GM18951 (cell line): ENCODE data around the gene TEX36.
"Not testable (repeated sequence)": the region's sequence is repeated elsewhere in the genome, so short reads cannot be mapped to it uniquely, and the experiment has no call there.

ENCODE experiments used
- POLR2A ChIP-seq: IDR thresholded peaks from 4 replicates; pipeline ENCODE4 v1.6.1; 2011; ENCODE audit warnings: mild to moderate bottlenecking; ENCODE audit not compliant: insufficient read length, insufficient read depth; ENCODE audit errors: extremely low read depth
- in situ Hi-C: fragments of 300-500 bp; cut with MboI; formaldehyde crosslinking; loops from one replicate; pipeline ENCODE4 v1.12.0; 2022; ENCODE audit warnings: low sequenced_read_pairs, mixed read lengths, inconsistent platforms; ENCODE audit not compliant: unreplicated experiment

Gene TEX36

GRCh38 chr10:125631806-125632205, 51.2 kb downstream of the TEX36 start:
- no peak for TF ChIP-seq POLR2A
- in situ Hi-C loops = no loop called here

- in situ Hi-C loops = no loop called here
- TF ChIP-seq POLR2A = no peak
Observed at GRCh38 chr10:125629758-125630376, 53.1 kb downstream of the TEX36 start.

- no peak for TF ChIP-seq POLR2A
- in situ Hi-C loops = no loop called here
Observed at GRCh38 chr10:125628104-125629049, 54.6 kb downstream of the TEX36 start.

- in situ Hi-C loops = no loop called here
Observed at GRCh38 chr10:125627646-125628045, 55.3 kb downstream of the TEX36 start.

GRCh38 chr10:125626671-125627070, 56.3 kb downstream of the TEX36 start:
- in situ Hi-C loops = no loop called here
- no peak for TF ChIP-seq POLR2A

More at GRCh38 chr10:125627646-125628045, 55.3 kb downstream of the TEX36 start:
- TF ChIP-seq POLR2A = no peak

GRCh38 chr10:125625586-125625985, 57.4 kb downstream of the TEX36 start:
- no peak for TF ChIP-seq POLR2A
- in situ Hi-C loops = no loop called here

GRCh38 chr10:125624800-125625199, 58.2 kb downstream of the TEX36 start:
- no peak for TF ChIP-seq POLR2A
- in situ Hi-C loops = no loop called here

GRCh38 chr10:125621052-125621451, 61.9 kb downstream of the TEX36 start:
- no peak for TF ChIP-seq POLR2A
- in situ Hi-C loops = no loop called here

GRCh38 chr10:125620401-125620800, 62.6 kb downstream of the TEX36 start:
- TF ChIP-seq POLR2A = no peak
- in situ Hi-C loops = no loop called here

- in situ Hi-C loops = not testable (repeated sequence)
Observed at GRCh38 chr10:125613062-125613461, 69.9 kb downstream of the TEX36 start.

- in situ Hi-C loops = no loop called here
- TF ChIP-seq POLR2A = no peak
Observed at GRCh38 chr10:125611756-125612155, 71.2 kb downstream of the TEX36 start.

- TF ChIP-seq POLR2A = no peak
- in situ Hi-C loops = no loop called here
Observed at GRCh38 chr10:125611216-125611615, 71.7 kb downstream of the TEX36 start.

GRCh38 chr10:125609859-125610258, 73.1 kb downstream of the TEX36 start:
- in situ Hi-C loops = no loop called here
- TF ChIP-seq POLR2A = no peak

GRCh38 chr10:125608474-125608873, 74.5 kb downstream of the TEX36 start:
- TF ChIP-seq POLR2A = no peak
- in situ Hi-C loops = no loop called here

- in situ Hi-C loops = no loop called here
- no peak for TF ChIP-seq POLR2A
Observed at GRCh38 chr10:125607689-125608290, 75.2 kb downstream of the TEX36 start.
